HepG2 (cell line): ENCODE data around the gene C16orf82. TPM values are rescaled to one million over a fixed set of nuclear protein-coding genes. Genes with fewer than 3 reads are reported as not detected.

ENCODE experiments used
- polyA plus RNA-seq, 8 experiments: library from polyadenylated mRNA; depleted of rRNA in 3 of 8; stranded (reverse) in 7 of 8; unstranded in 1 of 8; fragments of >200 nt; fragmentation: Illumina TruSeq in 4 of 8; extraction: Trizol in 4 of 8; gene quantifications; 2 replicates each; pipeline versions ENCODE4 v1.2.1 to v1.2.3, GENCODE V29; 2011 to 2016; ENCODE audit warnings: low read depth in 4 of 8, missing spikeins in 1 of 8, mixed read lengths in 1 of 8; ENCODE audit not compliant: insufficient read depth in 1 of 8
- total RNA-seq, 5 experiments: library from RNA; depleted of rRNA; stranded (reverse); fragments of >200 nt; fragmentation: Illumina TruSeq; extraction: Trizol; gene quantifications; 2 replicates each; pipeline ENCODE4 v1.2.3, GENCODE V29; 2016; ENCODE audit warnings: low read depth in 1 of 5

Gene C16orf82
- total and polyA plus RNA-seq, 2 of the 13 experiments (the other 11 are each of a cell fraction or from before 2014, with no cell fraction given): not detected

Other genes starting within 250 kb of the C16orf82 start
- gene KDM8, start 136.6 kb downstream of the C16orf82 start, total RNA-seq (2016; rRNA removed; fragmentation: Illumina TruSeq; extraction: Trizol): 5.2 and 8.6 TPM in 2 replicates
- 3.3 and 4.0 TPM in 2 replicates for gene KDM8, start 136.6 kb downstream of the C16orf82 start, polyA plus RNA-seq (2011; rRNA removed)
- gene NSMCE1, start 201.8 kb downstream of the C16orf82 start, total RNA-seq (2016; rRNA removed; fragmentation: Illumina TruSeq; extraction: Trizol): 52.9 and 53.2 TPM in 2 replicates
- gene NSMCE1, start 201.8 kb downstream of the C16orf82 start, polyA plus RNA-seq (2011; rRNA removed): 42.7 and 43.5 TPM in 2 replicates
- 7.6 and 15.9 TPM in 2 replicates for gene IL4R, start 247.0 kb downstream of the C16orf82 start, total RNA-seq (2016; rRNA removed; fragmentation: Illumina TruSeq; extraction: Trizol)
- 49.6 and 60.7 TPM in 2 replicates for gene IL4R, start 247.0 kb downstream of the C16orf82 start, polyA plus RNA-seq (2011; rRNA removed)